HepG2 (cell line): ENCODE data around the gene FCHO2. TPM values are rescaled to one million over a fixed set of nuclear protein-coding genes. Genes with fewer than 3 reads are reported as not detected.

ENCODE experiments used
- BRCA1 ChIP-seq: sonication (generic); formaldehyde crosslinking; IDR thresholded peaks from 2 replicates; pipeline ENCODE4 v1.4.0; 2020; ENCODE audit warnings: missing genetic modification reagents
- CBFB ChIP-seq: sonication (generic); formaldehyde crosslinking; IDR thresholded peaks from 2 replicates; pipeline ENCODE4 v1.4.0; 2020; ENCODE audit warnings: missing genetic modification reagents
- CBX1 ChIP-seq: IDR thresholded peaks from one replicate; pipeline ENCODE4 v1.6.1; 2016; ENCODE audit warnings: antibody characterized with exemption, low read depth
- DBP ChIP-seq: sonication (generic); formaldehyde crosslinking; IDR thresholded peaks from 2 replicates; pipeline ENCODE4 v1.4.0; 2020; ENCODE audit warnings: missing genetic modification reagents; ENCODE audit errors: not compliant biosample characterization
- FOSL1 ChIP-seq: sonication (generic); formaldehyde crosslinking; IDR thresholded peaks from 2 replicates; pipeline ENCODE4 v1.9.0; 2021; ENCODE audit warnings: missing genetic modification reagents, borderline replicate concordance
- FOXA1 ChIP-seq, 2 experiments: fragments of 450-650 bp in 1 of 2; sonication (generic) in 1 of 2; formaldehyde crosslinking in 1 of 2; IDR thresholded peaks; 2 replicates each; pipeline versions ENCODE4 v1.4.0 to v1.6.1; 2016 to 2020; ENCODE audit warnings: missing genetic modification reagents in 1 of 2
- HNRNPLL ChIP-seq: fragments of 200-400 bp; formaldehyde crosslinking; IDR thresholded peaks from 2 replicates; pipeline ENCODE4 v1.6.1; 2017; ENCODE audit warnings: mild to moderate bottlenecking, low read depth, low read length; ENCODE audit not compliant: poor library complexity, severe bottlenecking
- MEIS2 ChIP-seq: sonication (generic); formaldehyde crosslinking; IDR thresholded peaks from 2 replicates; pipeline ENCODE4 v1.9.0; 2021; ENCODE audit warnings: mild to moderate bottlenecking, missing genetic modification reagents
- NFKB2 ChIP-seq: sonication (generic); formaldehyde crosslinking; IDR thresholded peaks from 2 replicates; pipeline ENCODE4 v1.4.0; 2020; ENCODE audit warnings: missing genetic modification reagents, borderline replicate concordance
- STAT5B ChIP-seq: sonication (generic); formaldehyde crosslinking; IDR thresholded peaks from 2 replicates; pipeline ENCODE4 v1.4.0; 2020; ENCODE audit warnings: missing genetic modification reagents
- TBX2 ChIP-seq: sonication (generic); formaldehyde crosslinking; IDR thresholded peaks from 2 replicates; pipeline ENCODE4 v1.5.0; 2020; ENCODE audit warnings: missing genetic modification reagents, mild to moderate bottlenecking, borderline replicate concordance
- TGIF2 ChIP-seq: IDR thresholded peaks from 2 replicates; pipeline ENCODE4 v1.6.1; 2016; ENCODE audit warnings: control low read depth, missing compliant biosample characterization
- ZMYM2 ChIP-seq: sonication (generic); formaldehyde crosslinking; IDR thresholded peaks from 2 replicates; pipeline ENCODE4 v1.8.0; 2022; ENCODE audit warnings: mild to moderate bottlenecking, missing genetic modification reagents
- ZNF235 ChIP-seq: sonication (generic); formaldehyde crosslinking; IDR thresholded peaks from 2 replicates; pipeline ENCODE4 v1.8.1; 2023; ENCODE audit warnings: mild to moderate bottlenecking, missing genetic modification reagents, borderline replicate concordance
- ZNF281 ChIP-seq: sonication (generic); formaldehyde crosslinking; IDR thresholded peaks from 2 replicates; pipeline ENCODE4 v1.4.0; 2020; ENCODE audit warnings: missing genetic modification reagents, borderline replicate concordance
- ZNF570 ChIP-seq: sonication (generic); formaldehyde crosslinking; IDR thresholded peaks from 2 replicates; pipeline ENCODE4 v1.4.0; 2020; ENCODE audit warnings: mild to moderate bottlenecking, missing genetic modification reagents, borderline replicate concordance
- ZNF761 ChIP-seq: sonication (generic); formaldehyde crosslinking; conservative IDR thresholded peaks from 2 replicates; pipeline ENCODE4 v1.4.0; 2020; ENCODE audit warnings: mild to moderate bottlenecking, missing genetic modification reagents
- polyA plus RNA-seq, 8 experiments: library from polyadenylated mRNA; depleted of rRNA in 3 of 8; stranded (reverse) in 7 of 8; unstranded in 1 of 8; fragments of >200 nt; fragmentation: Illumina TruSeq in 4 of 8; extraction: Trizol in 4 of 8; gene quantifications; 2 replicates each; pipeline versions ENCODE4 v1.2.1 to v1.2.3, GENCODE V29; 2011 to 2016; ENCODE audit warnings: low read depth in 4 of 8, missing spikeins in 1 of 8, mixed read lengths in 1 of 8; ENCODE audit not compliant: insufficient read depth in 1 of 8
- total RNA-seq, 5 experiments: library from RNA; depleted of rRNA; stranded (reverse); fragments of >200 nt; fragmentation: Illumina TruSeq; extraction: Trizol; gene quantifications; 2 replicates each; pipeline ENCODE4 v1.2.3, GENCODE V29; 2016; ENCODE audit warnings: low read depth in 1 of 5
- TF ChIP-seq, protein P1 (sequence below): sonication (generic); formaldehyde crosslinking; IDR thresholded peaks from 2 replicates; pipeline ENCODE4 v1.9.0; 2021; ENCODE audit warnings: missing genetic modification reagents, borderline replicate concordance
- TF ChIP-seq, protein P2 (sequence below): sonication (generic); formaldehyde crosslinking; IDR thresholded peaks from 2 replicates; pipeline ENCODE4 v1.4.0; 2020; ENCODE audit warnings: missing genetic modification reagents, borderline replicate concordance
- TF ChIP-seq, protein P3 (sequence below): IDR thresholded peaks from 2 replicates; pipeline ENCODE4 v1.6.1; 2012; ENCODE audit warnings: low read depth, low read length, improper control_type of control experiment

FCHO2 gene
- total and polyA plus RNA-seq, 2 of the 13 experiments (the other 11 are each of a cell fraction or from before 2014, with no cell fraction given): 11.6 to 17.3 TPM

DNA sequence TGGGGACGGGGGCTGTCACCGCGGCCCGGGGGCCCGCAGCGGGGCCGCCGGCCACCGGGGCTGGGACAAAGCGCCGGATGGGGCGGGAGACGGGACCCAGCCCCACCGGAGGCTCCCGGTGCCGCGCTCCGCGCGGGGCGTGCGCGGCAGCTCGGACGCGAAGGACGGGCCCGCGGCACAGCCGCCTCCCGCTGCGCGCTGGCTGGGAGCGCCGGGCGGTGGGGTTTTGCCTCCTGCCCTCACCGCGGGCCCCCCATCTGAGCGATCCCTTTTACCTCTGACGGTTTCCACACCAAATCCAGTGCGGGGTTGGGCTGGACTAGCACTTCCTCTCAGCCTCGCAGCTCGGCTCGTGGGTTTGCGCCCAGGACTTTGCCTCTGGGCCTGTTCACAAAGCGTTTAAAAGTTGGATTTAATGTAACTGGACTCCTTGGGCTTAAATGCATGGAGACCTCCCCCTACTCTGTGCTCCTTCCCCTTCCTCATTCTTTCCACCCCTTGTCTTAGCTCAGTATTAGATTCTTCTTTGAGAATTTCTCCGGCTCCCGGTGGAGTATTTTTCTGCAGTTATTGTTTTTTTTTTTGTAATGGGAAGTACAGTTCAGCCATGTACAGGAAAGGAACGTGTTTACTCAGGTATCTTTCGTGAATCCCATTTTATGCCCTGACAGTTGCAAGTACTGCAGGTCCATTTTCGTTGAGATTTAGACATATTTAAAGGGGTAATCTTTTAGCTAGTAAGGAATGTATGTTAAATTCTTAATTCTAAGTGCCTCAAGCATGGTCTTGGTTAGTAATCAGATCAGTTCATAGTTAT lies 691 bp downstream of the FCHO2 start (continued):
- TF ChIP-seq, protein P1, sequence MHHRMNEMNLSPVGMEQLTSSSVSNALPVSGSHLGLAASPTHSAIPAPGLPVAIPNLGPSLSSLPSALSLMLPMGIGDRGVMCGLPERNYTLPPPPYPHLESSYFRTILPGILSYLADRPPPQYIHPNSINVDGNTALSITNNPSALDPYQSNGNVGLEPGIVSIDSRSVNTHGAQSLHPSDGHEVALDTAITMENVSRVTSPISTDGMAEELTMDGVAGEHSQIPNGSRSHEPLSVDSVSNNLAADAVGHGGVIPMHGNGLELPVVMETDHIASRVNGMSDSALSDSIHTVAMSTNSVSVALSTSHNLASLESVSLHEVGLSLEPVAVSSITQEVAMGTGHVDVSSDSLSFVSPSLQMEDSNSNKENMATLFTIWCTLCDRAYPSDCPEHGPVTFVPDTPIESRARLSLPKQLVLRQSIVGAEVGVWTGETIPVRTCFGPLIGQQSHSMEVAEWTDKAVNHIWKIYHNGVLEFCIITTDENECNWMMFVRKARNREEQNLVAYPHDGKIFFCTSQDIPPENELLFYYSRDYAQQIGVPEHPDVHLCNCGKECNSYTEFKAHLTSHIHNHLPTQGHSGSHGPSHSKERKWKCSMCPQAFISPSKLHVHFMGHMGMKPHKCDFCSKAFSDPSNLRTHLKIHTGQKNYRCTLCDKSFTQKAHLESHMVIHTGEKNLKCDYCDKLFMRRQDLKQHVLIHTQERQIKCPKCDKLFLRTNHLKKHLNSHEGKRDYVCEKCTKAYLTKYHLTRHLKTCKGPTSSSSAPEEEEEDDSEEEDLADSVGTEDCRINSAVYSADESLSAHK: no peak
- TF ChIP-seq FOXA1 (IDR thresholded peaks at IDR 0.05) (no peak), FOXA1 (CRISPR knock-in tag; IDR thresholded peaks at IDR 0.05) (peak; percentile 45; the same call in 1 of the 2 replicates), TBX2 (CRISPR knock-in tag) (no peak), NFKB2 (CRISPR knock-in tag) (no peak), DBP (no peak), ZNF570 (CRISPR knock-in tag) (no peak), ZNF281 (CRISPR knock-in tag) (no peak), CBFB (CRISPR knock-in tag) (no peak), MEIS2 (CRISPR knock-in tag) (no peak), STAT5B (no peak), FOSL1 (CRISPR knock-in tag) (no peak), ZMYM2 (CRISPR knock-in tag) (no peak), BRCA1 (CRISPR knock-in tag) (no peak), CBX1 (no peak), ZNF761 (no peak), HNRNPLL (peak; percentile 65), TGIF2 (CRISPR knock-in tag) (0 out of 2 replicates have a peak, but pooled peaks have one; percentile 14), ZNF235 (CRISPR knock-in tag) (0 out of 2 replicates have a peak, but pooled peaks have one; percentile 31)
- TF ChIP-seq, protein P2, sequence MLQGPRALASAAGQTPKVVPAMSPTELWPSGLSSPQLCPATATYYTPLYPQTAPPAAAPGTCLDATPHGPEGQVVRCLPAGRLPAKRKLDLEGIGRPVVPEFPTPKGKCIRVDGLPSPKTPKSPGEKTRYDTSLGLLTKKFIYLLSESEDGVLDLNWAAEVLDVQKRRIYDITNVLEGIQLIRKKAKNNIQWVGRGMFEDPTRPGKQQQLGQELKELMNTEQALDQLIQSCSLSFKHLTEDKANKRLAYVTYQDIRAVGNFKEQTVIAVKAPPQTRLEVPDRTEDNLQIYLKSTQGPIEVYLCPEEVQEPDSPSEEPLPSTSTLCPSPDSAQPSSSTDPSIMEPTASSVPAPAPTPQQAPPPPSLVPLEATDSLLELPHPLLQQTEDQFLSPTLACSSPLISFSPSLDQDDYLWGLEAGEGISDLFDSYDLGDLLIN (CRISPR knock-in tag): peak; percentile 13; the same call in 1 of the 2 replicates
- TF ChIP-seq, protein P3, sequence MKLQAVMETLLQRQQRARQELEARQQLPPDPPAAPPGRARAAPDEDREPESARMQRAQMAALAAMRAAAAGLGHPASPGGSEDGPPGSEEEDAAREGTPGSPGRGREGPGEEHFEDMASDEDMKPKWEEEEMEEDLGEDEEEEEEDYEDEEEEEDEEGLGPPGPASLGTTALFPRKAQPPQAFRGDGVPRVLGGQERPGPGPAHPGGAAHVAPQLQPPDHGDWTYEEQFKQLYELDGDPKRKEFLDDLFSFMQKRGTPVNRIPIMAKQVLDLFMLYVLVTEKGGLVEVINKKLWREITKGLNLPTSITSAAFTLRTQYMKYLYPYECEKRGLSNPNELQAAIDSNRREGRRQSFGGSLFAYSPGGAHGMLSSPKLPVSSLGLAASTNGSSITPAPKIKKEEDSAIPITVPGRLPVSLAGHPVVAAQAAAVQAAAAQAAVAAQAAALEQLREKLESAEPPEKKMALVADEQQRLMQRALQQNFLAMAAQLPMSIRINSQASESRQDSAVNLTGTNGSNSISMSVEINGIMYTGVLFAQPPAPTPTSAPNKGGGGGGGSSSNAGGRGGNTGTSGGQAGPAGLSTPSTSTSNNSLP: no peak
